Right atrium auricular region (tissue), 2 donors: ENCODE results near the gene PROSER2. TPM values are rescaled to one million over a fixed set of nuclear protein-coding genes. Genes with fewer than 3 reads are reported as not detected.
"Not testable (repeated sequence)": the region's sequence is repeated elsewhere in the genome, so short reads cannot be mapped to it uniquely, and the experiment has no call there.

Source experiments
- DNase-seq: peaks from one replicate; pipeline ENCODE4 v3.0.0-alpha.2; 2019; ENCODE audit warnings: low spot score
- H3K27ac ChIP-seq, 2 donors: fragments of 200-600 bp; sonication (generic); 1 replicate in 1 of 2; 2 replicates in 1 of 2; pipeline ENCODE4 v1.5.1; 2016 to 2019
- H3K27me3 ChIP-seq, 2 donors: fragments of 200-600 bp; sonication (generic); one replicate each; pipeline versions ENCODE4 v1.5.1 to v1.6.0; 2017 to 2019
- H3K36me3 ChIP-seq: fragments of 200-600 bp; sonication (generic); one replicate; pipeline ENCODE4 v1.5.1; 2016
- H3K4me1 ChIP-seq, 2 donors: fragments of 200-600 bp; sonication (generic); one replicate each; pipeline versions ENCODE4 v1.5.1 to v1.6.0; 2017 to 2019
- H3K4me3 ChIP-seq, 2 donors: fragments of 200-600 bp; sonication (generic); 1 replicate in 1 of 2; 2 replicates in 1 of 2; pipeline ENCODE4 v1.5.1; 2017 to 2019; ENCODE audit warnings: mild to moderate bottlenecking in 1 of 2, moderate library complexity in 1 of 2
- H3K9me3 ChIP-seq, 2 donors: fragments of 200-600 bp; sonication (generic); one replicate each; pipeline ENCODE4 v1.5.1; 2019
- CTCF ChIP-seq, 2 donors: fragments of 200-600 bp; sonication (generic); IDR thresholded peaks; one replicate each; pipeline ENCODE4 v1.5.1; 2019; ENCODE audit warnings: antibody characterized with exemption in 2 of 2
- total RNA-seq, 2 donors: library from RNA; depleted of rRNA; stranded (reverse); fragments of >200 nt; gene quantifications; one replicate each; pipeline ENCODE4 v1.1.0, GENCODE V29; 2016

The PROSER2 gene
- total RNA-seq, 2 donors from 2014 or later: 1.3 to 3.1 TPM

DNA sequence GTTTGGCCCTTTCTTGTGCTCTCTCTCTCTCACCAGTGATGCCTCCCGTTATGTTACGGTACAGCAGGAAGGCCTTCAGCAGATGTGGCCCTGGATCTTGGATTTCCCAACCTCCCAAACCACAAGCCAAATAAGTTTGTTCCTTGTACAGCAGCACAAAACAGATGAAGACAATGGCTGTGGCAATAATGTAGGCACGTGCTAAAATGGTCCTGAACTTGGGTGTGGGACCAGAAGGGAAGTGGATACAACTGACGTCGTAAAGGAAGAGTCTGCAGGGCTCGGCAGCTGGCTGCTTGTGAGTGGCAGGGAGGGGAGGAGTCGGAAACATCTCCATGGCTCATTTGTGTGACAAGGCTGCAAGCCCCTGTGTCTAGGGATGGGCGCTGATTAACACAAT lies 26.8 kb downstream of the PROSER2 start:
- DNase-seq: no peak
- TF ChIP-seq CTCF (IDR thresholded peaks at IDR 0.05): no peak
- Histone ChIP-seq H3K9me3 (no peaks in the 10 kb centered on the region), H3K4me3 (no peak overlapping the region), H3K4me1 (no peaks in the 10 kb centered on the region), H3K27me3 (no peaks in the 10 kb centered on the region), H3K36me3 (no peaks in the 10 kb centered on the region), H3K27ac (no peak overlapping the region)

DNA sequence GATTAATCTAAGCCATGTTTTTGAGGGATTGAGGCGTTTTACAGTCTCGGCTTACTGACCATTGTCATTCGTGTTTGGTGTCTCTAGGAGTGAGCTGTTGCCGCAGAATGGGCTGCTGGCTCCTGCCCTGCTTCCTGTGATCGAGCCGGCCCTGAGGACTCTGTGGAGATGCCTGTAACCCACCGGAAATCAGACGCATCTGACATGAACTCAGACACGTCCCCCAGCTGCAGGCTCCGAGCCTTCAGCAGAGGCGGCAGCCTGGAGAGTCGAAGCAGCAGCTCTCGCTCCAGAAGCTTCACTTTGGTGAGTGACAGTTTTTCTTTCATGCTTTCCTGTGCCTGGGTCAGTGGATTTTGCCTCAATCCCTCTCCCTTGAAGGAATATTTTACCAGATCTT lies 28.8 kb downstream of the PROSER2 start:
- Histone ChIP-seq H3K4me3 (no peak overlapping the region), H3K27ac (no peak overlapping the region), H3K4me1 (no peaks in the 10 kb centered on the region), H3K36me3 (no peaks in the 10 kb centered on the region), H3K9me3 (no peaks in the 10 kb centered on the region), H3K27me3 (no peaks in the 10 kb centered on the region)
- TF ChIP-seq CTCF (IDR thresholded peaks at IDR 0.05): no peak
- DNase-seq: no peak

DNA sequence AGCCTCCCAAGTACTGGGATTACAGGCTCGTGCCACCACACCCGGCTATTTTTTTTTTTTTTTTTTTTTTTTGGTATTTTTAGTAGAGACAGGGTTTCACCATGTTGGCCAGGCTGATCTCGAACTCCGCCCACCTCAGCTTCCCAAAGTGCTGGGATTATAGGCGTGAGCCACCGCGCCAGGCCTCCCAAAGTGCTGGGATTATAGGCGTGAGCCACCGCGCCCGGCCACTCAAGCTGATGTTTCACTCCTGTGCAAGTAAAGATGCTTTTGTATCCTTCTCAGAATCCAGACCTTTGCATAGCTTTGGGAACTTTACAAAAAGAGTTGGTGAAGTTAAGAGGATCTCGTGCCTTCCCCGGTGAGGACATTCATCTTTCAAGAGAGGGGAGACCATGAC lies 29.5 kb downstream of the PROSER2 start:
- H3K4me3 ChIP-seq, DNase-seq, H3K36me3 ChIP-seq, H3K27ac ChIP-seq, H3K4me1 ChIP-seq, H3K9me3 ChIP-seq, H3K27me3 ChIP-seq: not testable (repeated sequence)

DNA sequence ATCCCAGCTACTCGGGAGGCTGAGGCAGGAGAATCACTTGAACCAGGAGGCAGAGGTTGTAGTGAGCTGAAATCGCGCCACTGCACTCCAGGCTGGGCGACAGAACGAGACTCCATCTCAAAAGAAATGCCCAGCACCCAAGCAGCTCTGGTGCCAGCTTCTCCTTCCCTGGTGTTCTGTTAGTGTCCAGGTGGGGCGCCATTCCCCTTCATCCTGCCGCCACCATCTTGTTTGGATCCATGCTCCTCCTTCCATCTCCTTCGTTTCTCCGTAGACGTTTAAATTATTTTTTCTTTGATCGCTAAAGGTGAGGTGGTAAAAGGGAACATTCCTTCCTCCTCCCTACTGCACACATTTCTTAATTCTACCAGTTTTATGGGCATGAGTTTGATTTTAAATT lies 30.3 kb downstream of the PROSER2 start:
- no peaks in the 10 kb centered on the region for H3K36me3 ChIP-seq
- no peak for DNase-seq
- H3K27me3 ChIP-seq: no peaks in the 10 kb centered on the region
- no peak overlapping the region for H3K4me3 ChIP-seq
- H3K27ac ChIP-seq: no peak overlapping the region
- H3K9me3 ChIP-seq: no peaks in the 10 kb centered on the region
- H3K4me1 ChIP-seq: no peaks in the 10 kb centered on the region
- TF ChIP-seq CTCF (IDR thresholded peaks at IDR 0.05): no peak

- no peaks in the 10 kb centered on the region for H3K9me3 ChIP-seq
- no peak overlapping the region for H3K27ac ChIP-seq
- H3K36me3 ChIP-seq: no peaks in the 10 kb centered on the region
- H3K4me1 ChIP-seq: no peaks in the 10 kb centered on the region
- TF ChIP-seq CTCF (IDR thresholded peaks at IDR 0.05): no peak
- no peaks in the 10 kb centered on the region for H3K27me3 ChIP-seq
- no peak for DNase-seq
- H3K4me3 ChIP-seq: no peak overlapping the region
Measured at GRCh38 chr10:11854301-11854700, 31.1 kb downstream of the PROSER2 start.

DNA sequence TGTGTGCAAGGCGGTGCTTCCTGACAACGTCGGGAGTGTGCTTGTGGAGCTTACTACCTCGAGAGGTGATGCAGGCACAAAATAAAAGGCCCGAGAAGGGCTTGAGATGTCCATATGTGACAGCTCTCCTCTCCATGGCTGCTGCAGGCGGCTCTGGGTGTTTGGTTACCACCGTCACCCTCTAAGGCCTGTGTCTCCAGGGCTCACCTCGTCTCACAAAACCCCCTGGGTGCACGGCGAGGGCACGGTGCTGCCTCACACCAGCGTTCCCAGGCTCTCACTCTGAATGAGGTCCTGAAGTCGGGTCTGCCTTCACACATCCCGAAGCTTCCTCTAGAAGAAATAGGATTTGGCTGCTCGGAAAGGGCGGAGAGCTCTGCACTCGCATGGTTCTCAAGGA lies 32.9 kb downstream of the PROSER2 start:
- Histone ChIP-seq H3K4me3 (no peak overlapping the region), H3K27me3 (no peaks in the 10 kb centered on the region), H3K27ac (no peak overlapping the region), H3K4me1 (no peaks in the 10 kb centered on the region), H3K9me3 (no peaks in the 10 kb centered on the region), H3K36me3 (no peaks in the 10 kb centered on the region)
- DNase-seq: no peak
- no peak for TF ChIP-seq CTCF (IDR thresholded peaks at IDR 0.05)
